H1 (cell line): Measurements from ENCODE around the gene CBLN3. TPM values are rescaled to one million over a fixed set of nuclear protein-coding genes. Genes with fewer than 3 reads are reported as not detected.

Source experiments
- CTCF ChIA-PET: fragments of 300-600 bp; sonication (Branson Sonifier 250); formaldehyde crosslinking; loops from one replicate; lab custom pipeline; 2021; ENCODE audit not compliant: partially characterized antibody; lab: Charles Lee
- POLR2A ChIA-PET: fragments of 300-600 bp; sonication (Branson Sonifier 250); formaldehyde crosslinking; loops from one replicate; lab custom pipeline; 2021; ENCODE audit warnings: inconsistent platforms; ENCODE audit not compliant: partially characterized antibody; lab: Charles Lee
- DNase-seq, 2 experiments: peaks; one replicate each; pipeline versions ENCODE4 v3.0.0 to v3.0.0-alpha.2; 2010 to 2022; ENCODE audit warnings: low spot score in 2 of 2, low read depth in 1 of 2, mixed read lengths in 1 of 2
- FAIRE-seq: peaks from 2 replicates; lab custom pipeline; 2011; peaks lifted over from hg19 to GRCh38; lab: Jason Lieb, UNC
- H2AFZ ChIP-seq: 2 replicates; pipeline ENCODE4 v1.8.1; 2012; ENCODE audit warnings: low read length, inconsistent platforms
- H2AK5ac ChIP-seq: 2 replicates; pipeline ENCODE4 v1.6.1; 2013; ENCODE audit warnings: low read depth, low read length
- H2BK120ac ChIP-seq: replicated peaks from 2 replicates; pipeline ENCODE3; 2013; ENCODE audit warnings: low read depth, low read length, inconsistent platforms
- H2BK12ac ChIP-seq: 2 replicates; pipeline ENCODE4 v1.6.1; 2013; ENCODE audit warnings: low read depth, low read length
- H2BK15ac ChIP-seq: 2 replicates; pipeline ENCODE4 v1.6.1; 2013; ENCODE audit warnings: low read length
- H2BK20ac ChIP-seq: 2 replicates; pipeline ENCODE4 v1.6.1; 2013; ENCODE audit warnings: low read length
- H2BK5ac ChIP-seq: 2 replicates; pipeline ENCODE4 v1.6.1; 2013; ENCODE audit warnings: low read depth, low read length
- H3K14ac ChIP-seq: 2 replicates; pipeline ENCODE4 v1.6.1; 2013; ENCODE audit warnings: inconsistent platforms; ENCODE audit not compliant: insufficient read length
- H3K18ac ChIP-seq: 2 replicates; pipeline ENCODE4 v1.6.1; 2013; ENCODE audit warnings: low read length; ENCODE audit errors: extremely low read depth
- H3K23ac ChIP-seq: 2 replicates; pipeline ENCODE4 v1.6.1; 2013; ENCODE audit warnings: inconsistent platforms; ENCODE audit not compliant: insufficient read length
- H3K23me2 ChIP-seq: 2 replicates; pipeline ENCODE4 v1.6.1; 2013; ENCODE audit warnings: low read depth, low read length
- H3K27ac ChIP-seq: 2 replicates; pipeline ENCODE4 v1.6.1; 2011; ENCODE audit warnings: low read depth, low read length, inconsistent platforms
- H3K27me3 ChIP-seq, 4 experiments: replicated peaks in 1 of 4; 1 replicate in 1 of 4; 2 replicates in 3 of 4; pipeline versions ENCODE4 v1.6.1 to v1.8.1; 2011 to 2013; ENCODE audit warnings: low read length in 3 of 4, mild to moderate bottlenecking in 3 of 4, inconsistent platforms in 2 of 4, mixed read lengths in 2 of 4, moderate library complexity in 1 of 4; ENCODE audit not compliant: control insufficient read depth in 3 of 4, insufficient read depth in 3 of 4; ENCODE audit errors: extremely low read depth in 1 of 4
- H3K36me3 ChIP-seq, 4 experiments: 2 replicates each; pipeline versions ENCODE4 v1.6.1 to v1.8.1; 2011 to 2013; ENCODE audit warnings: mild to moderate bottlenecking in 4 of 4, low read length in 3 of 4, moderate library complexity in 2 of 4, control low read depth in 1 of 4, inconsistent platforms in 1 of 4; ENCODE audit not compliant: insufficient read depth in 4 of 4, control insufficient read depth in 2 of 4
- H3K4ac ChIP-seq: replicated peaks from 2 replicates; pipeline ENCODE3; 2013; ENCODE audit warnings: low read length, low read depth, mixed read lengths, inconsistent platforms; ENCODE audit not compliant: insufficient read length
- H3K4me1 ChIP-seq, 4 experiments: replicated peaks in 1 of 4; 1 replicate in 1 of 4; 2 replicates in 3 of 4; pipeline versions ENCODE4 v1.6.1 to v1.8.1; 2011 to 2013; ENCODE audit warnings: low read length in 3 of 4, inconsistent platforms in 2 of 4, mixed read lengths in 1 of 4; ENCODE audit not compliant: insufficient read depth in 4 of 4, control insufficient read depth in 3 of 4
- H3K4me2 ChIP-seq, 2 experiments: 2 replicates each; pipeline versions ENCODE4 v1.6.1 to v1.8.1; 2011 to 2013; ENCODE audit warnings: low read depth in 2 of 2, low read length in 2 of 2, control low read depth in 1 of 2, inconsistent platforms in 1 of 2, mild to moderate bottlenecking in 1 of 2; ENCODE audit not compliant: insufficient read depth in 1 of 2
- H3K4me3 ChIP-seq, 4 experiments: fragments of 200-600, 300-600 bp in 1 of 4; sonication (generic), shearing (Covaris generic), sonication (Bioruptor Twin) in 1 of 4; 2 replicates each; pipeline versions ENCODE4 v1.5.1 to v1.8.1; 2011 to 2016; ENCODE audit warnings: low read length in 4 of 4, low read depth in 3 of 4, control low read depth in 2 of 4, inconsistent platforms in 2 of 4, mild to moderate bottlenecking in 2 of 4, mixed read lengths in 1 of 4, moderate library complexity in 1 of 4; ENCODE audit not compliant: insufficient read depth in 2 of 4; ENCODE audit errors: extremely low read depth in 1 of 4
- H3K56ac ChIP-seq: replicated peaks from 2 replicates; pipeline ENCODE3; 2013; ENCODE audit warnings: low read depth, mild to moderate bottlenecking, mixed read lengths, low read length, inconsistent platforms; ENCODE audit not compliant: insufficient read length
- H3K79me1 ChIP-seq: 2 replicates; pipeline ENCODE4 v1.6.1; 2013; ENCODE audit warnings: low read depth, low read length, control low read depth
- H3K79me2 ChIP-seq, 2 experiments: 2 replicates each; pipeline versions ENCODE4 v1.6.1 to v1.8.1; 2012 to 2013; ENCODE audit warnings: low read length in 2 of 2, mild to moderate bottlenecking in 2 of 2, inconsistent platforms in 1 of 2; ENCODE audit not compliant: insufficient read depth in 2 of 2, control insufficient read depth in 1 of 2
- H3K9ac ChIP-seq, 4 experiments: replicated peaks in 1 of 4; 1 replicate in 1 of 4; 2 replicates in 3 of 4; pipeline versions ENCODE4 v1.6.1 to v1.8.1; 2011 to 2013; ENCODE audit warnings: low read depth in 3 of 4, low read length in 3 of 4, control low read depth in 2 of 4, mild to moderate bottlenecking in 2 of 4, moderate library complexity in 2 of 4, inconsistent platforms in 1 of 4; ENCODE audit errors: extremely low read depth in 1 of 4
- H3K9me3 ChIP-seq, 2 experiments: 2 replicates each; pipeline versions ENCODE4 v1.6.1 to v1.8.1; 2012 to 2013; ENCODE audit warnings: mild to moderate bottlenecking in 2 of 2, moderate library complexity in 2 of 2, control low read depth in 1 of 2, inconsistent platforms in 1 of 2, low read depth in 1 of 2, low read length in 1 of 2, mixed read lengths in 1 of 2; ENCODE audit not compliant: insufficient read depth in 2 of 2
- H4K20me1 ChIP-seq, 2 experiments: replicated peaks in 1 of 2; 2 replicates each; pipeline versions ENCODE3 to v1.8.1; 2011 to 2013; ENCODE audit warnings: inconsistent platforms in 2 of 2, low read length in 2 of 2, mild to moderate bottlenecking in 1 of 2; ENCODE audit not compliant: insufficient read depth in 2 of 2, control insufficient read depth in 1 of 2
- H4K5ac ChIP-seq: 2 replicates; pipeline ENCODE4 v1.6.1; 2013; ENCODE audit warnings: low read length, low read depth, mixed read lengths, inconsistent platforms; ENCODE audit not compliant: insufficient read length
- H4K8ac ChIP-seq: 2 replicates; pipeline ENCODE4 v1.8.0; 2013; ENCODE audit warnings: mild to moderate bottlenecking, moderate library complexity, low read length, inconsistent platforms; ENCODE audit not compliant: insufficient read depth; ENCODE audit errors: extremely low read depth
- H4K91ac ChIP-seq: replicated peaks from 2 replicates; pipeline ENCODE3; 2013; ENCODE audit warnings: low read length, mixed read lengths, inconsistent platforms; ENCODE audit not compliant: insufficient read length
- ASH2L ChIP-seq: fragments of 200-600, 300-600 bp; sonication (generic); IDR thresholded peaks from one replicate; pipeline ENCODE4 v1.7.1; 2017; ENCODE audit warnings: low read length
- ATF2 ChIP-seq: IDR thresholded peaks from 2 replicates; pipeline ENCODE4 v1.6.1; 2012; ENCODE audit warnings: low read length, inconsistent platforms
- JUN ChIP-seq: IDR thresholded peaks from 2 replicates; pipeline ENCODE4 v1.6.1; 2011; ENCODE audit warnings: low read depth, mild to moderate bottlenecking, improper control_type of control experiment, low read length
- JUND ChIP-seq: IDR thresholded peaks from 2 replicates; pipeline ENCODE4 v1.6.1; 2011; ENCODE audit warnings: mild to moderate bottlenecking, improper control_type of control experiment, low read length
- MAFK ChIP-seq: IDR thresholded peaks from 2 replicates; pipeline ENCODE4 v1.6.1; 2012; ENCODE audit warnings: low read depth, mild to moderate bottlenecking, improper control_type of control experiment, low read length
- MAX ChIP-seq: IDR thresholded peaks from 2 replicates; pipeline ENCODE4 v1.6.1; 2012; ENCODE audit warnings: inconsistent platforms
- NRF1 ChIP-seq: IDR thresholded peaks from 2 replicates; pipeline ENCODE4 v1.6.1; 2011; ENCODE audit warnings: mild to moderate bottlenecking, low read depth, low read length, improper control_type of control experiment
- PHF8 ChIP-seq: fragments of 200-600 bp; sonication (generic); conservative IDR thresholded peaks from 2 replicates; pipeline ENCODE4 v1.7.1; 2012; ENCODE audit warnings: low read depth, mild to moderate bottlenecking, inconsistent platforms, low read length, moderate library complexity
- POU5F1 ChIP-seq: IDR thresholded peaks from 2 replicates; pipeline ENCODE4 v1.6.1; 2011; ENCODE audit warnings: low read depth, mild to moderate bottlenecking, low read length, moderate library complexity
- RXRA ChIP-seq: IDR thresholded peaks from 2 replicates; pipeline ENCODE4 v1.6.1; 2011; ENCODE audit warnings: low read depth, mild to moderate bottlenecking, low read length, moderate library complexity; ENCODE audit not compliant: insufficient read depth
- SIN3A ChIP-seq, 2 experiments: IDR thresholded peaks in 1 of 2; conservative IDR thresholded peaks in 1 of 2; 2 replicates each; pipeline ENCODE4 v1.6.1; 2011 to 2012; ENCODE audit warnings: low read length in 2 of 2, improper control_type of control experiment in 1 of 2, low read depth in 1 of 2, mild to moderate bottlenecking in 1 of 2
- SP1 ChIP-seq: IDR thresholded peaks from 2 replicates; pipeline ENCODE4 v1.6.1; 2011; ENCODE audit warnings: low read depth, low read length
- TEAD4 ChIP-seq: IDR thresholded peaks from 2 replicates; pipeline ENCODE4 v1.6.1; 2012; ENCODE audit warnings: low read depth, low read length, inconsistent platforms, mixed read lengths
- WGBS, 2 experiments: shearing (Covaris generic) in 1 of 2; methylation state at CpG; one replicate each; pipeline versions ENCODE4 v1.1.6 to v1.1.7; 2013 to 2015; ENCODE audit warnings: low lambda C conversion rate in 2 of 2, mixed read lengths in 2 of 2, inconsistent platforms in 1 of 2, low coverage in 1 of 2, missing lambda C conversion rate in 1 of 2; ENCODE audit not compliant: insufficient replicate concordance in 2 of 2, insufficient coverage in 1 of 2, insufficient read length in 1 of 2; ENCODE audit errors: extremely low coverage in 1 of 2, missing lambda C conversion rate in 1 of 2; 5-methylcytosine and 5-hydroxymethylcytosine counted together
- polyA plus RNA-seq, 7 experiments: library from polyadenylated mRNA; depleted of rRNA in 3 of 7; stranded (reverse) in 5 of 7; unstranded in 2 of 7; fragments of >200 nt in 5 of 7; fragments of 200-250 nt in 2 of 7; gene quantifications; 1 replicate in 5 of 7; 2 replicates in 1 of 7; 4 replicates in 1 of 7; pipeline versions ENCODE4 v1.2.1 to v1.2.3, GENCODE V29; 2011 to 2013; ENCODE audit warnings: missing spikeins in 2 of 7, mixed read lengths in 2 of 7
- total RNA-seq: library from RNA; stranded (reverse); fragmentation: NEBNext Ultra II Directional; extraction: Animal tissue kit (Norgen Biotek cat#: 25700); gene quantifications from 2 replicates; pipeline ENCODE4 v1.2.1, GENCODE V29; 2021

Gene CBLN3
- total and polyA plus RNA-seq, 2 of the 8 experiments (the other 6 are each of a cell fraction or from before 2014, with no cell fraction given), result 0.54 to 1.00 TPM

GRCh38 chr14:24382064-24382371 lies 47.5 kb downstream of the CBLN3 start:
- H3K9me3 ChIP-seq, result no peaks in the 10 kb centered on the region
- no peak for FAIRE-seq
- TF ChIP-seq SP1, result no peak
- no peak for TF ChIP-seq SIN3A (conservative IDR thresholded peaks at IDR 0.05 in 1 of 2, IDR thresholded peaks at IDR 0.05 in 1 of 2; ENCODE audit: low read depth in 1 of 2, low read length in 2 of 2)
- no peak for TF ChIP-seq MAX
- TF ChIP-seq JUND, result no peak
- no peak for TF ChIP-seq RXRA
- no peak for TF ChIP-seq NRF1
- TF ChIP-seq JUN, result no peak
- TF ChIP-seq MAFK, result no peak
- no peak for TF ChIP-seq PHF8
- no peak for TF ChIP-seq ATF2
- TF ChIP-seq TEAD4, result no peak
- no peak for TF ChIP-seq POU5F1
- TF ChIP-seq ASH2L, result no peak

More at GRCh38 chr14:24382064-24382371, 47.5 kb downstream of the CBLN3 start:
- no peak overlapping the region for H4K91ac ChIP-seq
- H4K8ac ChIP-seq, result no peak overlapping the region
- H2BK5ac ChIP-seq, result no peak overlapping the region
- no peak overlapping the region for H2BK120ac ChIP-seq
- CTCF ChIA-PET, result interaction anchor here (0.7 to 16.4 kb wide), 7 partner anchors 13 to 241 kb away, joined by 3 to 207 read pairs (median 35); partner anchors contain the start of genes ADCY4, CBLN3, KHNYN and RIPK3
- H2AK5ac ChIP-seq, result no peak overlapping the region
- H3K14ac ChIP-seq, result no peak overlapping the region
- H3K4me3 ChIP-seq, result no peak overlapping the region
- H3K4me2 ChIP-seq, result no peak overlapping the region
- no peak overlapping the region for H2BK12ac ChIP-seq
- H2AFZ ChIP-seq, result no peak overlapping the region
- POLR2A ChIA-PET, result interaction anchor here (1.2 kb wide), 1 partner anchor 37 kb away, joined by 6 read pairs; no protein-coding TSS in a partner anchor
- no peaks in the 10 kb centered on the region for H4K20me1 ChIP-seq
- H4K5ac ChIP-seq, result no peak overlapping the region
- DNase-seq, result no peak
- no peak overlapping the region for H2BK15ac ChIP-seq
- H3K9ac ChIP-seq, result no peak overlapping the region; a peak in 1 of 7 replicates
- H2BK20ac ChIP-seq, result no peak overlapping the region
- H3K4me1 ChIP-seq, result peaks cover 3 to 12% (median 6%) of the 10 kb centered on the region in 4 experiments
- H3K4ac ChIP-seq, result no peak overlapping the region
- H3K27me3 ChIP-seq, result no peaks in the 10 kb centered on the region
- no peak overlapping the region for H3K23ac ChIP-seq
- H3K27ac ChIP-seq, result no peak overlapping the region
- no peaks in the 10 kb centered on the region for H3K79me2 ChIP-seq
- no peaks in the 10 kb centered on the region for H3K79me1 ChIP-seq
- H3K18ac ChIP-seq, result no peak overlapping the region
- 94% methylated on average over 4 of the region's 4 CpGs; no CpG with 5 or more reads in 1 of the 2 experiments for WGBS, 2 experiments
- H3K36me3 ChIP-seq, result no peaks in the 10 kb centered on the region
- no peaks in the 10 kb centered on the region for H3K23me2 ChIP-seq
- no peak overlapping the region for H3K56ac ChIP-seq
